HUES64 (cell line): ENCODE results near the gene KAZALD1.
A peak's percentile ranks its signal among the peaks of the same experiment; 100 is the strongest.

ENCODE experiments used
- H3K27ac ChIP-seq: 2 replicates; pipeline ENCODE4 v1.7.0; 2013; ENCODE audit warnings: low read depth, low read length, inconsistent platforms
- H3K27me3 ChIP-seq: 2 replicates; pipeline ENCODE4 v1.6.1; 2013; ENCODE audit warnings: mild to moderate bottlenecking, low read length; ENCODE audit not compliant: insufficient read depth
- H3K36me3 ChIP-seq: 2 replicates; pipeline ENCODE4 v1.6.1; 2013; ENCODE audit warnings: mild to moderate bottlenecking, low read length; ENCODE audit not compliant: insufficient read depth
- H3K4me1 ChIP-seq: 2 replicates; pipeline ENCODE4 v1.6.1; 2013; ENCODE audit warnings: mild to moderate bottlenecking, low read length, moderate library complexity; ENCODE audit not compliant: insufficient read depth
- H3K4me3 ChIP-seq: 2 replicates; pipeline ENCODE4 v1.5.1; 2013; ENCODE audit warnings: mild to moderate bottlenecking, low read length, moderate library complexity
- H3K9ac ChIP-seq: 2 replicates; pipeline ENCODE4 v1.6.1; 2013; ENCODE audit warnings: mild to moderate bottlenecking, low read depth, low read length
- H3K9me3 ChIP-seq: 2 replicates; pipeline ENCODE4 v1.6.1; 2013; ENCODE audit warnings: low read depth, low read length; ENCODE audit not compliant: insufficient read depth
- WGBS: fragments of 150-250, 120-280 bp; methylation state at CpG from one replicate; pipeline ENCODE4 v1.1.7; 2013; ENCODE audit warnings: missing lambda C conversion rate; 5-methylcytosine and 5-hydroxymethylcytosine counted together

KAZALD1 gene

GRCh38 chr10:101073631-101074030 is 11.8 kb downstream of the KAZALD1 start:
- Histone ChIP-seq H3K4me1 (peaks cover 3% of the 10 kb centered on the region; the same call in 1 of the 2 replicates), H3K36me3 (no peaks in the 10 kb centered on the region), H3K27ac (no peak overlapping the region), H3K9me3 (no peaks in the 10 kb centered on the region), H3K9ac (no peak overlapping the region), H3K4me3 (peak overlapping the region; percentile 32), H3K27me3 (peaks cover 77% of the 10 kb centered on the region)
- 3% methylated on average over 4 of the region's 13 CpGs for WGBS

DNA sequence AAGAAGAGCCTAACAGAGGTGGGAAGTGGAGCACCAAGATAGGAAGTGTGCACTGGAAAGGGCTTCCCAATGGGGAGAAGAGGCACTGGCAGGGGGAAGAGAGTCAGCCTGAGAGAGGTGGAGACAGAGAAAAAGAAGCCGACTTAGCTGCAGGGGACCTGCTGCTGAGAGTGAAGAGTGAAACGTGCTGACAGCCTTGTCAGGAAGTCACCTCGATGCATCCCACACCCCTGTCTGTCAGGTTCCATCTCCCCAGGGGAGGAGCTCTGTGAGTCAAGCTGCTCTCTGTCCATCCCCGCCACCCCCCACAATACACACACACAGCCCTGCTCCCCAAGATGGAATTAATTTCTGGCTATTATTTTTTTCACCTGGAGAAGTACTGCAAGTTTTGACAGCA is 14.0 kb downstream of the KAZALD1 start:
- H3K4me1 ChIP-seq, result peaks cover 3% of the 10 kb centered on the region; the same call in 1 of the 2 replicates
- no peak overlapping the region for H3K4me3 ChIP-seq
- 10% methylated on average over 3 of the region's 4 CpGs for WGBS
- H3K9ac ChIP-seq, result no peak overlapping the region
- no peaks in the 10 kb centered on the region for H3K9me3 ChIP-seq
- H3K27me3 ChIP-seq, result peaks cover 89% of the 10 kb centered on the region
- H3K36me3 ChIP-seq, result no peaks in the 10 kb centered on the region
- no peak overlapping the region for H3K27ac ChIP-seq

- no peak overlapping the region for H3K27ac ChIP-seq
- H3K4me1 ChIP-seq, result peaks cover 3% of the 10 kb centered on the region; the same call in 1 of the 2 replicates
- no peak overlapping the region for H3K4me3 ChIP-seq
- no peaks in the 10 kb centered on the region for H3K36me3 ChIP-seq
- H3K9ac ChIP-seq, result no peak overlapping the region
- no peaks in the 10 kb centered on the region for H3K9me3 ChIP-seq
- H3K27me3 ChIP-seq, result peaks cover 89% of the 10 kb centered on the region
- 91% methylated on average over 5 of the region's 5 CpGs for WGBS
Measured at GRCh38 chr10:101076630-101077029, 14.8 kb downstream of the KAZALD1 start.

GRCh38 chr10:101079874-101080273 is 18.1 kb downstream of the KAZALD1 start:
- no peaks in the 10 kb centered on the region for H3K9me3 ChIP-seq
- no peak overlapping the region for H3K27ac ChIP-seq
- no peak overlapping the region for H3K9ac ChIP-seq
- peaks cover 85% of the 10 kb centered on the region for H3K27me3 ChIP-seq
- H3K4me3 ChIP-seq, result no peak overlapping the region
- H3K36me3 ChIP-seq, result no peaks in the 10 kb centered on the region
- 92% methylated on average over 1 of the region's 1 CpG for WGBS
- peaks cover 3% of the 10 kb centered on the region; the same call in 1 of the 2 replicates for H3K4me1 ChIP-seq

- Histone ChIP-seq H3K9me3 (no peaks in the 10 kb centered on the region), H3K27ac (no peak overlapping the region), H3K4me3 (no peak overlapping the region), H3K4me1 (no peaks in the 10 kb centered on the region), H3K36me3 (no peaks in the 10 kb centered on the region), H3K9ac (no peak overlapping the region), H3K27me3 (peaks cover 85% of the 10 kb centered on the region)
- WGBS, result 39% methylated on average over 5 of the region's 5 CpGs
Measured at GRCh38 chr10:101080933-101081931, 19.4 kb downstream of the KAZALD1 start.

- no peak overlapping the region for H3K27ac ChIP-seq
- H3K4me3 ChIP-seq, result no peak overlapping the region
- H3K36me3 ChIP-seq, result no peaks in the 10 kb centered on the region
- H3K4me1 ChIP-seq, result no peaks in the 10 kb centered on the region
- no peak overlapping the region for H3K9ac ChIP-seq
- 89% methylated on average over 6 of the region's 6 CpGs for WGBS
- H3K27me3 ChIP-seq, result peaks cover 78% of the 10 kb centered on the region
- H3K9me3 ChIP-seq, result no peaks in the 10 kb centered on the region
Measured at GRCh38 chr10:101085846-101086245, 24.1 kb downstream of the KAZALD1 start.

- Histone ChIP-seq H3K27me3 (peaks cover 81% of the 10 kb centered on the region), H3K9me3 (no peaks in the 10 kb centered on the region), H3K36me3 (no peaks in the 10 kb centered on the region), H3K9ac (no peak overlapping the region), H3K4me3 (no peak overlapping the region), H3K27ac (no peak overlapping the region), H3K4me1 (no peaks in the 10 kb centered on the region)
- WGBS, result 92% methylated on average over 9 of the region's 10 CpGs
Measured at GRCh38 chr10:101087376-101087775, 25.6 kb downstream of the KAZALD1 start.

DNA sequence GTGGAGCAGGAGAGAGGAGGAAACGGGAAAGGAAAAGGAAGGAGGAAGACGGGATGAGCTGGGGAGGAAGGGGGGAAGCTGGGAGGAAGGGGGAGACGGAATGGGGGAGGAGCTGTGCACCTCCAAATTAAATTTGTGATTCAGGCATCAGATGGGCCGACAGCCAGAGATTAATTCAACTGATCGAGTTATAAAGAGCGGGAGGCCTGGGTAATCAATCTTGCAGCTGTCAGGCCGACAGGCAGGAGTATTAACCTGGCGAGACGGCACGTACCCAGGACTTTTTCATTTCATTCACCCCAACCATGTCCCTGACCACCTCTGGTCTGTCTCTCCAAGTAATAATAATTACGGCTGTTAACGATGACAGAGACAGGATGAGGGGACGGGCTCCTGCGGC is 26.2 kb downstream of the KAZALD1 start:
- H3K27me3 ChIP-seq, result peaks cover 80% of the 10 kb centered on the region
- 85% methylated on average over 14 of the region's 14 CpGs for WGBS
- H3K9ac ChIP-seq, result no peak overlapping the region

GRCh38 chr10:101089520-101090299 is 27.9 kb downstream of the KAZALD1 start:
- Histone ChIP-seq H3K9me3 (no peaks in the 10 kb centered on the region), H3K9ac (no peak overlapping the region), H3K27me3 (peaks cover 69% of the 10 kb centered on the region), H3K27ac (no peak overlapping the region), H3K4me3 (no peak overlapping the region), H3K4me1 (peaks cover 3% of the 10 kb centered on the region; the same call in 1 of the 2 replicates), H3K36me3 (no peaks in the 10 kb centered on the region)
- 87% methylated on average over 11 of the region's 11 CpGs for WGBS

More for the DNA sequence above, 26.2 kb downstream of the KAZALD1 start:
- H3K36me3 ChIP-seq, result no peaks in the 10 kb centered on the region
- H3K4me1 ChIP-seq, result peaks cover 2% of the 10 kb centered on the region; the same call in 1 of the 2 replicates
- no peak overlapping the region for H3K27ac ChIP-seq
- H3K9me3 ChIP-seq, result no peaks in the 10 kb centered on the region
- no peak overlapping the region for H3K4me3 ChIP-seq

GRCh38 chr10:101090597-101090996 is 28.8 kb downstream of the KAZALD1 start:
- Histone ChIP-seq H3K9me3 (no peaks in the 10 kb centered on the region), H3K27ac (no peak overlapping the region), H3K27me3 (peaks cover 60% of the 10 kb centered on the region), H3K36me3 (no peaks in the 10 kb centered on the region), H3K4me1 (peaks cover 3% of the 10 kb centered on the region), H3K9ac (no peak overlapping the region), H3K4me3 (no peak overlapping the region)
- 96% methylated on average over 4 of the region's 5 CpGs for WGBS
